RCC 7860 (cell line): ENCODE measurements around the gene LONP2.
A peak's percentile ranks its signal among the peaks of the same experiment; 100 is the strongest.

Experiments used
- DNase-seq: peaks from one replicate; pipeline ENCODE4 v3.0.0-alpha.2; 2015; ENCODE audit warnings: low spot score
- FAIRE-seq: peaks from 2 replicates; lab custom pipeline; 2012; peaks lifted over from hg19 to GRCh38; lab: Jason Lieb, UNC

LONP2 gene, protein sequence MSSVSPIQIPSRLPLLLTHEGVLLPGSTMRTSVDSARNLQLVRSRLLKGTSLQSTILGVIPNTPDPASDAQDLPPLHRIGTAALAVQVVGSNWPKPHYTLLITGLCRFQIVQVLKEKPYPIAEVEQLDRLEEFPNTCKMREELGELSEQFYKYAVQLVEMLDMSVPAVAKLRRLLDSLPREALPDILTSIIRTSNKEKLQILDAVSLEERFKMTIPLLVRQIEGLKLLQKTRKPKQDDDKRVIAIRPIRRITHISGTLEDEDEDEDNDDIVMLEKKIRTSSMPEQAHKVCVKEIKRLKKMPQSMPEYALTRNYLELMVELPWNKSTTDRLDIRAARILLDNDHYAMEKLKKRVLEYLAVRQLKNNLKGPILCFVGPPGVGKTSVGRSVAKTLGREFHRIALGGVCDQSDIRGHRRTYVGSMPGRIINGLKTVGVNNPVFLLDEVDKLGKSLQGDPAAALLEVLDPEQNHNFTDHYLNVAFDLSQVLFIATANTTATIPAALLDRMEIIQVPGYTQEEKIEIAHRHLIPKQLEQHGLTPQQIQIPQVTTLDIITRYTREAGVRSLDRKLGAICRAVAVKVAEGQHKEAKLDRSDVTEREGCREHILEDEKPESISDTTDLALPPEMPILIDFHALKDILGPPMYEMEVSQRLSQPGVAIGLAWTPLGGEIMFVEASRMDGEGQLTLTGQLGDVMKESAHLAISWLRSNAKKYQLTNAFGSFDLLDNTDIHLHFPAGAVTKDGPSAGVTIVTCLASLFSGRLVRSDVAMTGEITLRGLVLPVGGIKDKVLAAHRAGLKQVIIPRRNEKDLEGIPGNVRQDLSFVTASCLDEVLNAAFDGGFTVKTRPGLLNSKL

GRCh38 chr16:48244080-48244862, at the start of gene LONP2:
Gene LONP2 (plus strand): TSS chr16:48244300. CDS start chr16:48244389, 89 bp downstream.
- FAIRE-seq (peak; percentile 33), DNase-seq (peak; percentile 73)

- DNase-seq (no peak), FAIRE-seq (no peak)
Observed at GRCh38 chr16:48194828-48195556, 49.1 kb upstream of the LONP2 start.

GRCh38 chr16:48197294-48197693, 46.8 kb upstream of the LONP2 start:
- no peak for FAIRE-seq

DNA sequence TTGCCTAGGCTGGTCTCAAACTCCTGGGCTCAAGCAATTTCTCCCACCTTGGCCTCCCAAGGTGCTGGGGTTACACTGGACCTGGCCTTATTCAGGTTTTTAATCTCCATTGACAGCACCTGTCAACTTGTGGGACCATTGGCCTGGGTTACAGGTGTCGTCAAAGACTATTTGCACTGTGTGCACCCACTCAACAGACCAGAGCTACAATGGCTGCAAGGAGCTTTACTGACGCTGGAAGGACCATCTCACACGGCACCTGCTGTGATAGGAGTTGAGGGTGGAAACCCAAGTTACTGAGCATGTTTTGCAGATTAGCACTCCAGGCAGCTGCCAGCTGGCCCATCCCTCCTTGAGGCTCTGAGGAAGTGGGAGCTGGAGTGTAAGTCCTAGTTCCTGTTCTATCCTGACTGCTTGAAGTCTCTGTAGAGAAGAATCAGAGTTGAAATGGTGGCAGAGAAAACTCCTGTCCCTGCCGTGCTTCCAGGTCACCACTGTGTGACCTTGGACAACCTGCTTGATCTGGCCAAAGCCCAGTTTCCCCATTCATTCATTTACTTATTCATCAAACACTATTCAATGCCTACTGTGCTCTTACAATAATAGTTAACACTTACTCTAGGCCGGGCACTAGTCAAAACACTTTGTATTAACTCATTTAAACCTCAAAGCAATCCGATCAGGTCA, 42.4 kb upstream of the LONP2 start:
- DNase-seq = no peak

More at GRCh38 chr16:48197294-48197693, 46.8 kb upstream of the LONP2 start:
- DNase-seq = peak; percentile 96

GRCh38 chr16:48203974-48204824, 39.9 kb upstream of the LONP2 start:
- DNase-seq = no peak
- FAIRE-seq = no peak

More for the DNA sequence above, 42.4 kb upstream of the LONP2 start:
- no peak for FAIRE-seq

DNA sequence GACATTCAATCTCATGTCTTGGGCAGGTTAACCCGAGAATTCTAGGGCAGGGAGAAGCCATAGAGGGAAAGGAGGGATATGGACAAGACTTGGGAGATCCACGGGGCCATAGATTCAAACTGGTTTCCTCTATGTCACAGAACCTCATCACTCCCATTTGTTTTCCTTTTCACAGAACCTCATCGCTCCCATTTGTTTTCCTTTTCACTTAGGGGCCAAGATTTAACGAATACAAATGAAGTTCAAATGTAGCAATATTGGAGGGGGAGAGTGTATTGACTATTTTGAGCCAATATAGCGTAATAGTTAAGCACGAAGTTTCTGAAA, 39.3 kb upstream of the LONP2 start:
- no peak for DNase-seq
- FAIRE-seq = no peak

DNA sequence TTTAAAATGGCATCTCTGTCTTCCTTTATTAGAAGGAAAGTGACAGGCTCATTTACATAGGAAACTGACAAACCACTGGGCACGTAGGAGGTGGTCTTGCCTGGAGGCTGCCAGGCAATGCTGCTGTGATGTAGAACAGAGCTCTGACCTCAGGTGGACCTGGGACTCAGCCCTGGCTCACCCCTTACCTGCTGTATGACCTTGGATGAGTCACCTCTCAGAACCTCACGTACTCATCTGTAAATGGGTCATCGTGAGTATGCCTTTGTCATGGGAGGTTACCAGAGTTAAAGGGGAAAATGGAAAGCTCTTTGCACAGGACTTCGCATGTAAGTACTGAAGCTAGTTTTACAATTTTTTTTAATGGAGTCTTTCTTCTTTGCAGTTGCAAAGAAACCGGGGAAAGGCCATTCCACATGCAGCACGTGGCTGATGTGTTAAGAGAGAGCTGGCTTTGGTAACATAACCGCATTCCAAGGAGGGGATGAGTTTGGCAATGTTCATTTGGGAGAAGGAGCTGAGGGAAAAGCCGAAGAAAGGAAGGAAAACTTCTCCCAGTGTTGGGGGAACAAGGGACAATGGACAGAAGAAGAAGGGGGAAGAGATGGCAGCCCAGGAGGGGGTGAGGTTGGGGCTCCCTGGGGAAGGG, 37.4 kb upstream of the LONP2 start:
- FAIRE-seq = no peak
- no peak for DNase-seq

DNA sequence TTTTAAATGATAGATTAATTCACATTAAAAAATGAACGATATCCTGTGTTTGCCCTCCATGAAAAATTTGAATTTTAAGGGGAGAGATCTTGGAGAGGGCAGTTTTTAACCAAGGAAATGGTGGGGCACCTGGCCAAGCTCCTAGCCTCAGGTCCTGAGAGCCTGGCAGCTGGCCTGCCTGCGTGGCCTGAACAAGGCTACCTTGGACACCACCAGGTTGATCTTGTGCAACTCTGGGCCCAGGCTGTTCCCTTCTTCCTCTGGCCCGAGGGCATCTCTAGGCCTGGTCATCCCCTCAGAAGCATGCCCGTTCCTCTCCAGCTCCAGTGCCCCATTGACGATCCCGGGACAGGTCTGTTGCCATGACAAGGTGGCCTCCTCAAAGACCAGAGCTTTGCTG, 33.4 kb upstream of the LONP2 start:
- DNase-seq (no peak), FAIRE-seq (no peak)

DNA sequence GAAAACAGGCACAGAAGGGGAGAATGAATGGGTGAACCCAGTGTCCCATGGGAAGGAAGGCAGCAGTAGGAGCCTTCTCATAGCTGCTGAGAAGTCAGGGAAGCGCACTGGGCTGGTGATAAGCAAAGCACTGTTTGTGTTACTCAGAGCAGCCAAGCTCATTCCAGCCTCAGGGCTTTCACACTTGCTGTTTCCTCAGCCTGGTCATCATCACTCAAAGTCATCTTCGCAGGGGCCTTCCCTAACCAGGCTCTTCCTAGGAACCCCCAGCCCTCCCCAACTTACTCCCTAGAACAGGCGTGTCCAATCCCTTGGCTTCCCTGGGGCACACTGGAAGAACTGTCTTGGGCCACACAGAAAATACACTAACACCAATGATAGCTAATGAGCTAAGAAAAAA, 32.1 kb upstream of the LONP2 start:
- DNase-seq (no peak), FAIRE-seq (no peak)

DNA sequence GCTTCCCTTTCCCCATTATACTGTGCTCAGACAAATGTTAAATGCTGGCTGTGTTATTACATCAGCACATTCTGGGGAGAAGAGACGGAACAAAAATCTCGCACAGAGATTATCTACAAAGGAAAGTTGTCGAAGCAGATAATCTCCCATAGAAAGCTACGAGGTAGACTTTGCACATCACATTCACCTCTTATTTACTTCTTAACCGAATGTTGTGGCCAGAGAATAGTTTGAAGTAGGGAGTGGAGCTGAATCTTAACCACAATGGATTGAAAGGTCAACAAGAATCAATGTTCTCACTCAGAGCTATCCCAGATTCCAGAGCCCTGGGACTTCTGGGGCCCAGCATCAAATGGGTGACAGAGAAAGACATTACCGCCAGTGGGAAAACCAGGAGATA, 28.4 kb upstream of the LONP2 start:
- FAIRE-seq (no peak), DNase-seq (no peak)

GRCh38 chr16:48217708-48218107, 26.4 kb upstream of the LONP2 start:
- no peak for FAIRE-seq
- no peak for DNase-seq

DNA sequence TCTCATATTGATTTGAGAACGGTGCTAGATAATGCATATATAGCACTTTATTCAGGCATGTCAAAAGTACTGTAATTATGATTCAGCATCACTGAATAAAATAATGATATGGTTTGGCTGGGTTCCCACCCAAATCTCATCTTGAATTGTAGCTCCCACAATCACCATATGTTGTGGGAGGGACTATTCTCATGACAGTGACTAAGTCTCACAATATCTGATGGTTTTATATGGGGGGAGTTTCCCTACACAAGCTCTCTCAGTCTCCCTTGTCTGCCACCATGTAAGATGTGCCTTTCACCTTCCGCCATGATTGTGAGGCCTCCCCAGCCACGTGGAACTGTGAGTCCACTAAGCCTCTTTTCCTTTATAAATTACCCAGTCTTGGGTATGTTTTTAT, 25.6 kb upstream of the LONP2 start:
- FAIRE-seq = no peak
- no peak for DNase-seq

GRCh38 chr16:48220891-48221290, 23.2 kb upstream of the LONP2 start:
- no peak for FAIRE-seq
- no peak for DNase-seq

DNA sequence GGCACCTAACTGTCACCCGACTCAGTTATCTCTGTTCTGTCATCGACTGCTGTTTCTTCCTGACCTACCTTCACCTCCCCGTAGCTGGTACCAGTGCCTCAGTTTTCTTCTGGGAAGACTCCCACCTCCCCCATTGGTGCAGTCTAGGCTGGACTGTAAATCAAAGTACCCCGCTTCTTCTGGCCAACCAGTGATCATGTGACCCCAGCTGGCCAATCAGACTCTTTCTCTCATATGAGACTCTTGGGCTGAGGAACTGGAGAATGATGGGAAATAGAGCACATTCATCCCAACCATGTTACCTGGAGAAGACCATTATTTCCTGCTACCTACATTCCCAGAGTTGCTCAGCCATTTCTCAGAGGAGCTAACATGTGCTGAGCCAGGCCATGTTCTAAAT, 20.6 kb upstream of the LONP2 start:
- FAIRE-seq (no peak), DNase-seq (no peak)

DNA sequence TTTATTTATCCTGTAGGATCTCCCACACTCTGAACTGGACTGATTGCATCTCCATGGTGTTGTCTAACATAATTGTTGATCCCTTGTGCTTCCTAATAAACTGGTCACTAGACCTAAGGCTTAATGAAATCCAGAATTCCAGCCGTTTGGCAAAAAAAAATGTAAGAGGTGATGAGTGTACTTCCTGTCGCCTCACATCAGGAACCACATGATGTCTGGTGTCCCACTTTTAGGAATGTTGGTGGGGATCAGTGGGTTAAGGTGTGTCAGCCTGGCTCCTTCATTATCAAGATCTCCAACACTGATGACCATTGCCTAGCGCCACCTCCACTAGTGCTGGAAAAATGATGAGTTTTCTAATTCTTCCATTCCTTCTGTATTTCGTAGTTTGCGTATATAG, 18.6 kb upstream of the LONP2 start:
- DNase-seq (no peak), FAIRE-seq (no peak)

GRCh38 chr16:48231727-48232492, 12.2 kb upstream of the LONP2 start:
- FAIRE-seq (no peak), DNase-seq (no peak)

- FAIRE-seq (no peak), DNase-seq (no peak)
Observed at GRCh38 chr16:48232493-48233040, 11.5 kb upstream of the LONP2 start.

DNA sequence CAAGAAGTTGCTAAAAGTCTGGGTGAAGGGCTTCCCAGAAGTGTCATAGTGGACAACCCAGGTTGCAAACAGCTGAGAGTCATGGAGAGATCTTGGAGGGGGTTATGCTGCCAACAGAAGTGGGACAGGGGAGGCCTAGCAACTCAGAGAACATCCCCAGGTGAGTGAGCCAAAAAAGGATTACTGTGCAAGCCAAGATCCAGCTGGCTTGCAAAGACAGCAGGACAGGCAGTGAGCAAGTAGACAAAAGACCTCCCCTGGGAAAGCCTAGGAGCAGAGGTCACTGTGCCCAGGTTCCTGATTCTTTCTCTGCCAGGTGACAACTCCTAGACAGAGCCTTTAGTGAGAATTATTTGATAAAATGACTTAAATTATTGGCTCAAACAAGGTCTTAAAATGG, 9.5 kb upstream of the LONP2 start:
- DNase-seq (no peak), FAIRE-seq (no peak)
